G401.6 (cell line): ENCODE measurements around the gene WDR5B.
"Not testable (repeated sequence)": the region's sequence is repeated elsewhere in the genome, so short reads cannot be mapped to it uniquely, and the experiment has no call there.

Source experiments
- FAIRE-seq: peaks from 2 replicates; lab custom pipeline; 2012; peaks lifted over from hg19 to GRCh38; lab: Jason Lieb, UNC

WDR5B gene

GRCh38 chr3:122365582-122366378, 50.1 kb downstream of the WDR5B start:
- not testable (repeated sequence) for FAIRE-seq

DNA sequence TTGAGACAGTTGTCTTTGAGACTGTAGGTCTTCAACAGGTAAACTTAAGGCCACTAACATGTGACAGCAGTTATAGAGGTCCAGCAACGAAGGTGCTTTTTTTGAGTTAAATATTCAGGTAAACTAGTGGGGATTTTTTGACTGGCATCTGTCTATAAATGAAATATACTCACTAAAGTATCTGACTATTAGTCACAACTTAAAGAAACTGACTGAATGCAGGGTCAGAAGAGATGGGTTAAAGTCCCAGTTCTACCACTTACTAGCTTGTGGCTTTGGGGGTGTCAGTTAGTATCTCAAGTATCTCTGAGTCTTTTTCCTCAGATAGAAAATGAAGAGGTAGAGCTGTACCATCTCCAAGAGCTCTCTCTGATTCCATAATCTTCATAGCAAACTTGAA, 50.8 kb downstream of the WDR5B start:
- FAIRE-seq, result no peak

- FAIRE-seq, result no peak
Observed at GRCh38 chr3:122364490-122364889, 51.4 kb downstream of the WDR5B start.
